ENCODE data around the gene RPS6KA5. TPM values are rescaled to one million over a fixed set of nuclear protein-coding genes. Genes with fewer than 3 reads are reported as not detected.
A peak's percentile ranks its signal among the peaks of the same experiment; 100 is the strongest.

Gene RPS6KA5
- total RNA-seq, 1 donor from 2014 or later: 3.1 TPM

- Histone ChIP-seq H3K4me3 (ENCODE audit: low read length in 3 of 3) (no peak overlapping the region), H3K27me3 (ENCODE audit: control insufficient read depth in 3 of 3, insufficient read depth in 3 of 3, low read length in 3 of 3) (no peaks in the 10 kb centered on the region), H3K4me1 (ENCODE audit: control insufficient read depth in 3 of 3, insufficient read depth in 3 of 3, low read length in 3 of 3) (no peaks in the 10 kb centered on the region), H3K9ac (ENCODE audit: low read depth in 1 of 3, low read length in 3 of 3) (no peak overlapping the region), H3K9me3 (ENCODE audit: control insufficient read depth in 3 of 3, low read length in 3 of 3) (no peaks in the 10 kb centered on the region), H3K27ac (ENCODE audit: low read depth, low read length) (no peak overlapping the region), H3K36me3 (ENCODE audit: control insufficient read depth in 3 of 3, insufficient read depth in 3 of 3, low read length in 3 of 3) (peaks cover 8 to 11% (median 9%) of the 10 kb centered on the region in 3 donors)
These were observed 166.9 kb downstream of the RPS6KA5 start for GRCh38 chr14:90893510-90893909.

GRCh38 chr14:90892970-90893369 lies 167.5 kb downstream of the RPS6KA5 start:
- Histone ChIP-seq H3K4me3 (ENCODE audit: low read length in 3 of 3) (no peak overlapping the region), H3K27ac (ENCODE audit: low read depth, low read length) (no peak overlapping the region), H3K9ac (ENCODE audit: low read depth in 1 of 3, low read length in 3 of 3) (no peak overlapping the region), H3K9me3 (ENCODE audit: control insufficient read depth in 3 of 3, low read length in 3 of 3) (no peaks in the 10 kb centered on the region), H3K27me3 (ENCODE audit: control insufficient read depth in 3 of 3, insufficient read depth in 3 of 3, low read length in 3 of 3) (no peaks in the 10 kb centered on the region), H3K4me1 (ENCODE audit: control insufficient read depth in 3 of 3, insufficient read depth in 3 of 3, low read length in 3 of 3) (no peaks in the 10 kb centered on the region), H3K36me3 (ENCODE audit: control insufficient read depth in 3 of 3, insufficient read depth in 3 of 3, low read length in 3 of 3) (peaks cover 4 to 6% (median 5%) of the 10 kb centered on the region in 3 donors)

- H3K27me3 ChIP-seq (ENCODE audit: control insufficient read depth in 3 of 3, insufficient read depth in 3 of 3, low read length in 3 of 3): no peaks in the 10 kb centered on the region
- no peak overlapping the region for H3K4me3 ChIP-seq (ENCODE audit: low read length in 3 of 3)
- H3K9me3 ChIP-seq (ENCODE audit: control insufficient read depth in 3 of 3, low read length in 3 of 3): no peaks in the 10 kb centered on the region
- no peaks in the 10 kb centered on the region for H3K4me1 ChIP-seq (ENCODE audit: control insufficient read depth in 3 of 3, insufficient read depth in 3 of 3, low read length in 3 of 3)
- no peak overlapping the region for H3K27ac ChIP-seq (ENCODE audit: low read depth, low read length)
- H3K9ac ChIP-seq (ENCODE audit: low read depth in 1 of 3, low read length in 3 of 3): no peak overlapping the region
- H3K36me3 ChIP-seq (ENCODE audit: control insufficient read depth in 3 of 3, insufficient read depth in 3 of 3, low read length in 3 of 3): no peaks in the 10 kb centered on the region
These were observed 169.1 kb downstream of the RPS6KA5 start for GRCh38 chr14:90891326-90891725.

DNA sequence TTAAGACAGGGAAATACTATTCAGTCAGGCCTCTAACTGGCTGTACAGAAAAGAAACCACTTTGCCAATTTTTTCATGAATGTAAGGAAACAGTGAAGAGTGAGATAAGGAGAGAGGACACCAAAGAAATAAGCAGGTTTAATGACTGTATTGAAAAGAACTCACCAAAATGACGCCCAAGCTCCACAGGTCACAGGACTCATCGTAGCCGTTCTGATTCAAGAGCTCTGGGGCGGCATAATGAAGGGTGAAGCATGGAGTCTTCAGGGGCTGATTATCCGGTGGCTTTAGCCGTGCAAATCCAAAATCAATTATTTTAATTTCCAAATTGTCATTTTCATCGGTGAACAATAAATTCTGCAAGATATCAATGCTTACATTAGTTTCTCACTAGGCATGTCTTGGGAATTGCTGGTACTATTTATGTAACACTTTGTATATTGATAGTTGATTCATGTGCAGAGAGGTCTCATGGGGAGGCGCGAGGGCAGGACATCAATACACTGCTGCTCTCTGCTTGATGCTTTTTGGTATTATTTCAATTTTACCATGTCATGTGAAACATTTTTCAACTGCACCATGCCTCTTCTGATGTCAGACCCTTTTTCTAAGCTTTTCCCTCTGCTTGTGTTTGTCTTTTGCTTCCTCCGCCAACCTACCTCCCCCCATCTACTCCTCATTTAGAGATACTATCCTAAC lies 170.0 kb downstream of the RPS6KA5 start:
- H3K27ac ChIP-seq (ENCODE audit: low read depth, low read length): no peak overlapping the region
- H3K9me3 ChIP-seq (ENCODE audit: control insufficient read depth in 3 of 3, low read length in 3 of 3): no peaks in the 10 kb centered on the region
- no peaks in the 10 kb centered on the region for H3K27me3 ChIP-seq (ENCODE audit: control insufficient read depth in 3 of 3, insufficient read depth in 3 of 3, low read length in 3 of 3)
- H3K36me3 ChIP-seq (ENCODE audit: control insufficient read depth in 3 of 3, insufficient read depth in 3 of 3, low read length in 3 of 3): no peaks in the 10 kb centered on the region
- no peak overlapping the region for H3K4me3 ChIP-seq (ENCODE audit: low read length in 3 of 3)
- no peaks in the 10 kb centered on the region for H3K4me1 ChIP-seq (ENCODE audit: control insufficient read depth in 3 of 3, insufficient read depth in 3 of 3, low read length in 3 of 3)
- no peak overlapping the region for H3K9ac ChIP-seq (ENCODE audit: low read depth in 1 of 3, low read length in 3 of 3)

DNA sequence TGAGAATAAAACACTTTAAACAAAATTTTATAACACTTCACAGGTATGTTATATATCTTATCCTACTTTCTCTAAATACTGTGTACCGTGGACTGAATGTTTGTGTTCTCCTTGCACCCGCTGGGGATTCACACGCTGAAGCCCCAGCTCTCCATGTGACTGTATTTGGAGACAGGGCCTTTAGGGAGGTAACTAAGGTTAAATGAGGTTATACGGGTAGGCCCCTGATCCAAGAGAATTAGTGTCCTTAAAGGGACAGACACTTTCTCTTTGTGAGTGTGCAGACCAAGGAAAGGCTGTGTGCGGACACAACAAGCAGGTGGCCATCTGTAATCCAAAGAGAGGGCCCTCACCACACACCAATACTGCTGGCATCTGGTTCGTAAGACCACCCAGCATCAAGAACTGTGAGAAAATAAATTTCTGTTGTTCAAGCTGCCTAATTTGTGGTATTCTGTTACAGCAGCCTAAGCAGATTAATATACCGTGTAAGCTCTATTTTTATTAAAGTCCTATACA lies 174.1 kb downstream of the RPS6KA5 start:
- H3K36me3 ChIP-seq (ENCODE audit: control insufficient read depth in 3 of 3, insufficient read depth in 3 of 3, low read length in 3 of 3): no peaks in the 10 kb centered on the region
- no peaks in the 10 kb centered on the region for H3K9me3 ChIP-seq (ENCODE audit: control insufficient read depth in 3 of 3, low read length in 3 of 3)
- H3K4me3 ChIP-seq (ENCODE audit: low read length in 3 of 3): no peak overlapping the region
- no peaks in the 10 kb centered on the region for H3K27me3 ChIP-seq (ENCODE audit: control insufficient read depth in 3 of 3, insufficient read depth in 3 of 3, low read length in 3 of 3)
- no peak overlapping the region for H3K9ac ChIP-seq (ENCODE audit: low read depth in 1 of 3, low read length in 3 of 3)
- H3K27ac ChIP-seq (ENCODE audit: low read depth, low read length): no peak overlapping the region
- no peaks in the 10 kb centered on the region for H3K4me1 ChIP-seq (ENCODE audit: control insufficient read depth in 3 of 3, insufficient read depth in 3 of 3, low read length in 3 of 3)

- Histone ChIP-seq H3K9me3 (ENCODE audit: control insufficient read depth in 3 of 3, low read length in 3 of 3) (no peaks in the 10 kb centered on the region), H3K4me3 (ENCODE audit: low read length in 3 of 3) (no peak overlapping the region), H3K27ac (ENCODE audit: low read depth, low read length) (no peak overlapping the region), H3K27me3 (ENCODE audit: control insufficient read depth in 3 of 3, insufficient read depth in 3 of 3, low read length in 3 of 3) (no peaks in the 10 kb centered on the region), H3K4me1 (ENCODE audit: control insufficient read depth in 3 of 3, insufficient read depth in 3 of 3, low read length in 3 of 3) (no peaks in the 10 kb centered on the region), H3K36me3 (ENCODE audit: control insufficient read depth in 3 of 3, insufficient read depth in 3 of 3, low read length in 3 of 3) (no peaks in the 10 kb centered on the region), H3K9ac (ENCODE audit: low read depth in 1 of 3, low read length in 3 of 3) (no peak overlapping the region)
These were observed 176.7 kb downstream of the RPS6KA5 start for GRCh38 chr14:90883782-90884181.

GRCh38 chr14:90883197-90883596 lies 177.2 kb downstream of the RPS6KA5 start:
- H3K27ac ChIP-seq (ENCODE audit: low read depth, low read length): no peak overlapping the region
- H3K36me3 ChIP-seq (ENCODE audit: control insufficient read depth in 3 of 3, insufficient read depth in 3 of 3, low read length in 3 of 3): no peaks in the 10 kb centered on the region
- no peaks in the 10 kb centered on the region for H3K27me3 ChIP-seq (ENCODE audit: control insufficient read depth in 3 of 3, insufficient read depth in 3 of 3, low read length in 3 of 3)
- H3K9me3 ChIP-seq (ENCODE audit: control insufficient read depth in 3 of 3, low read length in 3 of 3): no peaks in the 10 kb centered on the region
- no peaks in the 10 kb centered on the region for H3K4me1 ChIP-seq (ENCODE audit: control insufficient read depth in 3 of 3, insufficient read depth in 3 of 3, low read length in 3 of 3)
- no peak overlapping the region for H3K9ac ChIP-seq (ENCODE audit: low read depth in 1 of 3, low read length in 3 of 3)
- no peak overlapping the region for H3K4me3 ChIP-seq (ENCODE audit: low read length in 3 of 3)

DNA sequence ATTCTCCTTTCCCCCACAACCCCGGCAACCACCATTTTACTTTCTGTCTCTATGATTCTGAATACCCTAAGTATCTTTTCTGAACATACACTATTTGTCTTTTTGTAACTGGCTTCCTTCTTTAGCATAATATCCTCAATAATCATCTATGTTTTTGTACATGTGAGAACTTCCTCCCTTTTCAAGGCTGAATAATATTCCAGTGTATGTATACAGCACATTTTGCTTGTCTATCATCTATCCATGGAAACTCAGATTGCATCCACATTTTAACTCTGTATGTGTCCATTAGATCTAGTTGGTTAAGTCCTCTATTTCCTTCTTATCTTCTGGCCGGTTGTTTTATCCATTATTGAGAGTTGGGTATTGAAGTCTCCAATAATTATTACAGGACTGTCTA lies 180.2 kb downstream of the RPS6KA5 start:
- no peaks in the 10 kb centered on the region for H3K4me1 ChIP-seq (ENCODE audit: control insufficient read depth in 3 of 3, insufficient read depth in 3 of 3, low read length in 3 of 3)
- H3K4me3 ChIP-seq (ENCODE audit: low read length in 3 of 3): no peak overlapping the region
- H3K36me3 ChIP-seq (ENCODE audit: control insufficient read depth in 3 of 3, insufficient read depth in 3 of 3, low read length in 3 of 3): no peaks in the 10 kb centered on the region
- no peak overlapping the region for H3K9ac ChIP-seq (ENCODE audit: low read depth in 1 of 3, low read length in 3 of 3)
- no peak overlapping the region for H3K27ac ChIP-seq (ENCODE audit: low read depth, low read length)
- no peaks in the 10 kb centered on the region for H3K9me3 ChIP-seq (ENCODE audit: control insufficient read depth in 3 of 3, low read length in 3 of 3)
- H3K27me3 ChIP-seq (ENCODE audit: control insufficient read depth in 3 of 3, insufficient read depth in 3 of 3, low read length in 3 of 3): no peaks in the 10 kb centered on the region

GRCh38 chr14:90874599-90874998 lies 185.8 kb downstream of the RPS6KA5 start:
- Histone ChIP-seq H3K4me3 (ENCODE audit: low read length in 3 of 3) (no peak overlapping the region), H3K27ac (ENCODE audit: low read depth, low read length) (no peak overlapping the region), H3K9me3 (ENCODE audit: control insufficient read depth in 3 of 3, low read length in 3 of 3) (no peaks in the 10 kb centered on the region), H3K27me3 (ENCODE audit: control insufficient read depth in 3 of 3, insufficient read depth in 3 of 3, low read length in 3 of 3) (no peaks in the 10 kb centered on the region), H3K36me3 (ENCODE audit: control insufficient read depth in 3 of 3, insufficient read depth in 3 of 3, low read length in 3 of 3) (peaks cover 0 to 14% (median 13%) of the 10 kb centered on the region in 3 donors), H3K9ac (ENCODE audit: low read depth in 1 of 3, low read length in 3 of 3) (no peak overlapping the region), H3K4me1 (ENCODE audit: control insufficient read depth in 3 of 3, insufficient read depth in 3 of 3, low read length in 3 of 3) (peaks cover 6 to 7% (median 6%) of the 10 kb centered on the region in 3 donors)

DNA sequence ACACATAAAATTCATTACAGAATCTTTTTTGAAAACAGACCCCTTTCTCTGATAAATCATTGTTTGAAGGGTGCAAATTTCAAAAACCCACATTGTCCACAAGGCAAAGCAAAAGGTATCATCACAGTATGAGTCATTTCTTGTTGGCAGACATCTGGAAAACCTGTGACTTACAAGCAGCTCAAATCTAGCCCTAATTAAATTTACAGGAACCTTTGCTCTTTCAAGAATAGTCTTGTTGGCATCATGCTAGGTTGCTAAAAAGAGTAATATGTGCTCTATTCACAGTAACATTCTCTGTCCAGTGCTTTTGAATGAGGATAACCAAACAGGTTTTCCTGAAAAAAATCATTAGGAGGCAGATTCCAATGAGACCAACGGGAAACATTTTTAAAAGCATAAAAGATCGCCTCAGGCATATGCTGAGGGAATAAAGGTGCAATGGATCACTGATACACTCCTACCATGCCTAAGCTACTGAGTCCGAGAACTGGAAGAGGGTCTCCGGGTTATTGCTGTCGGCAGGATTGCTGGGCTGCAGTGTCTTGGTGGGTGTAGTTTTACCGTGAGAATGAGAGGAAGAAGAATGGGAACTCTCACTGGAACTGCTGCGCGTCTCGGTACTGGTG lies 188.7 kb downstream of the RPS6KA5 start:
- Histone ChIP-seq H3K4me1 (ENCODE audit: control insufficient read depth in 3 of 3, insufficient read depth in 3 of 3, low read length in 3 of 3) (peaks cover 6 to 7% (median 6%) of the 10 kb centered on the region in 3 donors), H3K36me3 (ENCODE audit: control insufficient read depth in 3 of 3, insufficient read depth in 3 of 3, low read length in 3 of 3) (peaks cover 0 to 14% (median 13%) of the 10 kb centered on the region in 3 donors), H3K4me3 (ENCODE audit: low read length in 3 of 3) (no peak overlapping the region), H3K27ac (ENCODE audit: low read depth, low read length) (peak overlapping the region; percentile 70), H3K9ac (ENCODE audit: low read depth in 1 of 3, low read length in 3 of 3) (peak overlapping the region in 1 of 3 donors; percentile 16), H3K27me3 (ENCODE audit: control insufficient read depth in 3 of 3, insufficient read depth in 3 of 3, low read length in 3 of 3) (no peaks in the 10 kb centered on the region), H3K9me3 (ENCODE audit: control insufficient read depth in 3 of 3, low read length in 3 of 3) (no peaks in the 10 kb centered on the region)
